Activated T-cell treated with anti-CD3 and anti-CD28 coated beads, Interleukin-2, amount 50 U/mL, for 24 hours (primary cell): ENCODE measurements around the gene TMIGD1.
"Not testable (repeated sequence)": the region's sequence is repeated elsewhere in the genome, so short reads cannot be mapped to it uniquely, and the experiment has no call there.

Experiments
- DNase-seq: peaks from one replicate; pipeline ENCODE4 v3.0.0-alpha.2; 2020
- H3K27ac Mint-ChIP-seq: 2 replicates; pipeline ENCODE4 v1.8.0; 2020; ENCODE audit warnings: mild to moderate bottlenecking, mixed read lengths
- H3K27me3 Mint-ChIP-seq: 2 replicates; pipeline ENCODE4 v1.8.0; 2020; ENCODE audit warnings: mixed read lengths
- H3K36me3 Mint-ChIP-seq: 2 replicates; pipeline ENCODE4 v1.8.0; 2020; ENCODE audit warnings: low read depth, mixed read lengths
- H3K4me1 Mint-ChIP-seq: 2 replicates; pipeline ENCODE4 v1.8.0; 2020; ENCODE audit warnings: low read depth, mixed read lengths
- H3K4me3 Mint-ChIP-seq: 2 replicates; pipeline ENCODE4 v1.8.0; 2020; ENCODE audit warnings: mild to moderate bottlenecking, moderate library complexity, mixed read lengths
- H3K9me3 Mint-ChIP-seq: 2 replicates; pipeline ENCODE4 v1.8.0; 2020; ENCODE audit warnings: mixed read lengths

Gene TMIGD1

DNA sequence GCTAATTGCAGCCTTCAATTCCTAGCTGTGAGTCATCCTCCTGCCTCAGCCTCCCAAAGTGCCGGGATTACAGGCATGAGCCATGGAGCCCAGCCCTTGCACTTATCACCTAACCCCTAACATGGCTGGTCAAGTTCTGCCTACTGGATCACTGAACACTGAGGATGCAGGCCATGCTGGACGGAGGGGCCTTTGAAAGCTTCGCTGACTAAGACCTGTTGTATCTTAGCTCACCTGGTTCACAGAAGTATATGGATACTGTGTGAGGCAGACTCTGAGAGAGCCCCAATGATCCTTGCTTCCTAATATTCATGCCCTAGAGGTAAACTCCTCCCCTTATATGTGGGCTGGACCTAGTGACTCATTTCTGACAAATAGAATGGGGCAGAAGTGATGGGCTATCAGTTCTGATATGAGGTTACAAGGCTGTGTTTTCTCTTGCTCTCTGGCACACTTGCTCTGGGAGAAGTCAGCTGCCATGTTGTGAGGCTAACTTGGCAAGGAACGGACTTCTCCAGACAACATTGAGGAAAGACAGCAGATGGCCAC, 11.7 kb upstream of the TMIGD1 start:
- H3K4me3 Mint-ChIP-seq: peak overlapping the region; percentile 11
- DNase-seq: peak; percentile 42
- H3K27me3 Mint-ChIP-seq: no peaks in the 10 kb centered on the region
- H3K4me1 Mint-ChIP-seq: peaks cover 33% of the 10 kb centered on the region
- H3K36me3 Mint-ChIP-seq: no peaks in the 10 kb centered on the region
- H3K9me3 Mint-ChIP-seq: no peaks in the 10 kb centered on the region
- H3K27ac Mint-ChIP-seq: peak overlapping the region; percentile 85

DNA sequence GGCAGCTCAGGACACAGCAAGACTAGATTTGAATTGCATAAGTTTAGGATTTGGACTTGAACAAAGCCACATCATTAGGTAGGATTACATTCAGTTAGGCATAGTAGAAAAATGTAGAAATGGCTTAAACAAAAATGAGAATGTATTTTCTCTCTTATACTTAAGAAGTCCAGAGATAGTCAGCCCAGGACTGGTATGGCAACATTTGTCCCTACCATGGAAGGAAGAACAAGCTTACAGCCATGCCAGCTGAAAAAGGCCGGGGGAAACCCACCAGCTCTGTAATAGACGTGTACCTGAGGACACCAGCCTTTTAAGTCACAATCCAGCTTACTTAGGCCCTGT, 11.2 kb upstream of the TMIGD1 start:
- H3K27me3 Mint-ChIP-seq: no peaks in the 10 kb centered on the region
- H3K9me3 Mint-ChIP-seq: no peaks in the 10 kb centered on the region
- H3K27ac Mint-ChIP-seq: no peak overlapping the region
- no peak overlapping the region for H3K4me3 Mint-ChIP-seq
- peaks cover 38% of the 10 kb centered on the region for H3K4me1 Mint-ChIP-seq
- DNase-seq: no peak
- H3K36me3 Mint-ChIP-seq: no peaks in the 10 kb centered on the region

DNA sequence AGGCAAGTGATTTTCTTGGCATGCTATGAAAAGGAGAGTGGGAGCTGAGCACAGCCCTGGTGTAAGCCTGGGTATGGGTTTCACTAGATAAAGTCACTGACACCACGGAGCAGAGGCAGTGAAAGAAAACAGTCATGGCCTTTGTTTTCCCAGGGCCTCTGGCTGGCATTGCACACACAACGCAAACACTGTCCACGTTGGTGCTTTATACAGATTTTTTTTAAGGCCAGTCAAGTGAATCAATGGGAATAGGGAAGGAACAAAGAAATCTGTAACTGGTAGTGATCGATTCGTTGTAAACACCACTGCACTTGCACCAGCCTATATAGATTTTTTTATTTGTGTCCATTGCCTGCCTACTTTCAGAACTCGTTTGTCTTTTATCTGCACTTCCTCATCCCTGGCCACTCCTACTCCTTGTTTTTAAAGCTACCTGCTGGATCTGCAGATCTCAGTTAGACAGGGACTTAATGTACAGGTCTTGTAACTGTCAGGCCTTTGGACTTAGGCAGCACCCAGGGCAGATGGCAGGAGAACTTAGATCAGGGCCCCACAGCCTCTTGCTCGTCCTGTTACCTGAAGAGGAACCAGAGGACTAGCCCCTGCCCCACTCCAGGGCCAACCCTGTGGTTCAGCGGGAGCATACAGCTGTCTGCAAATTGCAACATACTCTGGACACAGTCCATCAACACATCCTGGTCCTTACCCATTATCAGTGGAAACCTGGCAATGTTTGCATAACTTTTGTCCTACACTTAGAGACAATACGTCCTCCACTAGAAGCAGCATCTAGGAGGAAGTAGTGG, 10.6 kb upstream of the TMIGD1 start:
- H3K4me1 Mint-ChIP-seq: peaks cover 42% of the 10 kb centered on the region
- H3K4me3 Mint-ChIP-seq: no peak overlapping the region
- no peaks in the 10 kb centered on the region for H3K9me3 Mint-ChIP-seq
- no peak for DNase-seq
- no peak overlapping the region for H3K27ac Mint-ChIP-seq
- no peaks in the 10 kb centered on the region for H3K36me3 Mint-ChIP-seq
- no peaks in the 10 kb centered on the region for H3K27me3 Mint-ChIP-seq

DNA sequence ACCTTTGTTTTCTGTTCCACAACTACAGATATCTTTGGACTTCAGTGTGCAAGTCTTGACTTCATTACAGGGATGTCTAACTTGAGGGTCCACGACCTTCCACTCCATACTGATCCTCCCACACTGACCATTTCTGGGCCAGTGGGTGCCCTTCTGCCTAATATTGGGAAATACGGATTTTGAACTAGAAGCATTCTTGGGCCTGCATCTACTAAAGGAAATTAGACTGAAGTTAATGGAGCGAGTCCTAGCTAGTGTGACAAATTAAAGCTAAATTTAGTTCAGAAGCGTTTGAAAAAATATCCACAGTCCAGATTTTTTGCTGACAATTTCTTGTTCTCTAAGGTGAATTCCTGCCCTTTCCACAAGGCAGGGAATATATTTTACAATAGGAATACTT, 9.9 kb upstream of the TMIGD1 start:
- Mint-ChIP-seq H3K4me1 (peaks cover 42% of the 10 kb centered on the region), H3K27ac (no peak overlapping the region), H3K27me3 (no peaks in the 10 kb centered on the region), H3K36me3 (no peaks in the 10 kb centered on the region), H3K4me3 (no peak overlapping the region), H3K9me3 (no peaks in the 10 kb centered on the region)
- no peak for DNase-seq

DNA sequence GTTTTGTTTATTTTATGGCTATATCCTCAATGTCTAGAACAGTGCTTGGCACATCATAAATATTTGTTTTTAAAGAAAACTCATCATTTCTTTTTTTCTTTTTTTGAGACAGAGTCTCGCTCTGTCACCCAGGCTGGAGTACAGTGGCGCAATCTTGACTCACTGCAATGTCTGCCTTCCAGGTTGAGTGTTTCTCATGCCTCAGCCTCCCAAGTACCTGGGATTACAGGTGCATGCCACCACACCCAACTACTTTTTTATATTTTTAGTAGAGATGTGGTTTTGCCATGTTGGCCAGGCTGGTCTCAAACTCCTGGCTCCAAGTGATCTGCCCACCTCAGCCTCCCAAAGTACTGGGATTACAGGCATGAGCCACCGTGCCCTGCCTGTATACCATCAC, 9.4 kb upstream of the TMIGD1 start:
- peaks cover 42% of the 10 kb centered on the region for H3K4me1 Mint-ChIP-seq
- H3K27ac Mint-ChIP-seq, DNase-seq, H3K36me3 Mint-ChIP-seq, H3K4me3 Mint-ChIP-seq, H3K9me3 Mint-ChIP-seq, H3K27me3 Mint-ChIP-seq: not testable (repeated sequence)

DNA sequence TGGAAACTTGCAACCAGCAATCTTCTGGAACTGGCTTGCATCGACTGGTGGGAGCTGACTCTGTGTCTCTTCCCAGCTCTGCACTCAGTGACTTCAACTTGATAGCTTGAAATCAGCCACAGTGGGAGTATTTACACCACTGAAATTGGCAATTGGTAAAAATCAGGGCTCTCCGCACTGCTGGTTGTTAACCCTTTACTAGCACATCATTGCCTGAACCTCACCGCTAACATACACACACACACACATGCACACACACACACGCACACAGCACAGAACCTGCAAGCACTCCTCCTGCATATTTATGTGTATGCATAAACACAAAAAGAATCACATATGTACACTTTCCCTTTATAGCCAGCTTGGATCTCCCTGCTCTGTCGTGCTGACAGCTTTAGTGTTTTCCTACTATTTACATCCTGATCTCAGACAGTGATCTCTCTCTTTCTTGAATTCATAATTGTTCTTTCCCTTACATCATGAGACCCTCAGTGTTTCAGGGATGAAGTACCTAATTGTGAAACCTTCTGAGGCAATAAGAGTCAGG, 7.9 kb upstream of the TMIGD1 start:
- H3K36me3 Mint-ChIP-seq: no peaks in the 10 kb centered on the region
- H3K27me3 Mint-ChIP-seq: no peaks in the 10 kb centered on the region
- H3K9me3 Mint-ChIP-seq: no peaks in the 10 kb centered on the region
- H3K4me3 Mint-ChIP-seq: no peak overlapping the region
- no peak overlapping the region for H3K27ac Mint-ChIP-seq
- DNase-seq: no peak
- peaks cover 43% of the 10 kb centered on the region for H3K4me1 Mint-ChIP-seq

DNA sequence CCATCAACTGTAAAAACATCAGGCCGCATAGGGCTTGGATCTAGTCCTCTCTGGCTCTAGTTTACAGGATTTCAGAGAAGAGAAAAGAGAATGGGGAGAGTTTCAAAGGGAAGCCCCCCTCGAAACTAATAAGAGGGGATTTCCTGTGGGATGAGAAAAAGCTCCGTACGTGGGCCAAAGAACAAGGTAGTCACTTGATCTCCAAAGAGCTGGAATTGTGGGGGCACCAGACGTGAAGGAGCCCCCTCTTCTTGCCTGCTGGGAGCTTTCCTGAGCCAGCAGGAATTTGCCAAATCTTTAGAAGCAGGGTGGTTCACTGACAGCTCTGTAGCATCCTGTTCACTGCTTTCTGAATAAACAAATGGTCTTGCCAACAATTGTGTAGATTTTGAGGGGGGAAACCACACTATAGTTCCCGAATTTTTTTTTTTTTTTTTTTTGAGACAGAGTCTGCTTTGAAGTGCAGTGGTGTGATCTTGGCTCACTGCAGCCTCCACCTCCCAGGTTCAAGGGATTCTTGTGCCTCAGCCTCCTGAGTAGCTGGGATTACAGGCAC, 7.0 kb upstream of the TMIGD1 start:
- Mint-ChIP-seq H3K4me3 (no peak overlapping the region), H3K27me3 (no peaks in the 10 kb centered on the region), H3K36me3 (no peaks in the 10 kb centered on the region), H3K4me1 (peaks cover 43% of the 10 kb centered on the region), H3K9me3 (no peaks in the 10 kb centered on the region), H3K27ac (peak overlapping the region; percentile 16)
- DNase-seq: no peak

DNA sequence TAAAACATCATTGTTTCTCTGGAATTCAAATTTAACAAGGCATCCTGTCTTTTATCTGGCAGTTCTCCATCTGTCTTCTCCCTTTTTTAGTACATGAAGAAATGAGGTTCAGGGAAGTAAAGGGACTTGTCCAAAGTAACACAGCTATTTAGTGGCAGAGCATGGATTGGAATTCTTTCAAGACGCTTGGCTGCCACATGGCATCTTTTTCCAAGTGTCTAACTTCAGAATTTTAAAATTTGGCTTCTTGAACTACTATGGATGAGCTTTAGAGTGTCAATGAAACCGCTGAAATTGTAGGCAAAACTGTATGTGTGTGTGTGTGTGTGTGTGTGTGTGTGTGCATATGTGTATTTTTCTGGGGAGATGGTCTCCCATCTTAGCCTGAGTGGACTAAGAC, 5.2 kb upstream of the TMIGD1 start:
- no peak overlapping the region for H3K4me3 Mint-ChIP-seq
- H3K9me3 Mint-ChIP-seq: no peaks in the 10 kb centered on the region
- DNase-seq: no peak
- no peaks in the 10 kb centered on the region for H3K27me3 Mint-ChIP-seq
- no peaks in the 10 kb centered on the region for H3K36me3 Mint-ChIP-seq
- no peak overlapping the region for H3K27ac Mint-ChIP-seq
- H3K4me1 Mint-ChIP-seq: peaks cover 30% of the 10 kb centered on the region

DNA sequence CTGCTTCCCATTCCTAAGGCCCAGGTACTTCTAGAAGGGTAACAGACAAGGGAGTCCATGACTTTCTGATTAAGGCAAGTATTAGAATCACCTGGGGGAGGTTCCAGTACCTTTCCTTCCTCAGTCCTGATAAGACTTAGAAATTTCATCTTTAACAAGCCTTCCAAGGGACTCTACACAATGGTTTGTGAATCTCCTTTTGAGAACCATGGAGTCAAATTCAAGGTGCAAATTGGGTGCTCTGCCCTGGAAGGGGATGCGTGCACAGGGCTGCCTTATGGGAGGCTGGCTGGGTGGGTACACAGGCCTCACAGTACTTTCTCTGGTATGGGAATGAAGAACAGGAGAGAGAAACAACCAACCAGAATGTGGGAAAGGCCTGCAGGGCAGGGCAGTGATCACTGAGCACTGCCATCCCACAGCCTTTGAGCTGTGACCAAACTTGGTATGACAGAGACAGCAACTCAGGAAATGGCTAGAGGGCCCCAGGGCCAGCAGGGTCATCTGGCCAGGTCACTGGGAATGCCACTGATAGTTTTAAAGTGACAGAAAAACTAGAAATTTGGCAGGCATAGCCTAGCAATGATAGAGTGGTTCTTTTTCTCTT, 3.6 kb upstream of the TMIGD1 start:
- DNase-seq: no peak
- H3K9me3 Mint-ChIP-seq: no peaks in the 10 kb centered on the region
- no peaks in the 10 kb centered on the region for H3K36me3 Mint-ChIP-seq
- no peak overlapping the region for H3K27ac Mint-ChIP-seq
- H3K4me3 Mint-ChIP-seq: no peak overlapping the region
- no peaks in the 10 kb centered on the region for H3K27me3 Mint-ChIP-seq
- peaks cover 44% of the 10 kb centered on the region for H3K4me1 Mint-ChIP-seq

DNA sequence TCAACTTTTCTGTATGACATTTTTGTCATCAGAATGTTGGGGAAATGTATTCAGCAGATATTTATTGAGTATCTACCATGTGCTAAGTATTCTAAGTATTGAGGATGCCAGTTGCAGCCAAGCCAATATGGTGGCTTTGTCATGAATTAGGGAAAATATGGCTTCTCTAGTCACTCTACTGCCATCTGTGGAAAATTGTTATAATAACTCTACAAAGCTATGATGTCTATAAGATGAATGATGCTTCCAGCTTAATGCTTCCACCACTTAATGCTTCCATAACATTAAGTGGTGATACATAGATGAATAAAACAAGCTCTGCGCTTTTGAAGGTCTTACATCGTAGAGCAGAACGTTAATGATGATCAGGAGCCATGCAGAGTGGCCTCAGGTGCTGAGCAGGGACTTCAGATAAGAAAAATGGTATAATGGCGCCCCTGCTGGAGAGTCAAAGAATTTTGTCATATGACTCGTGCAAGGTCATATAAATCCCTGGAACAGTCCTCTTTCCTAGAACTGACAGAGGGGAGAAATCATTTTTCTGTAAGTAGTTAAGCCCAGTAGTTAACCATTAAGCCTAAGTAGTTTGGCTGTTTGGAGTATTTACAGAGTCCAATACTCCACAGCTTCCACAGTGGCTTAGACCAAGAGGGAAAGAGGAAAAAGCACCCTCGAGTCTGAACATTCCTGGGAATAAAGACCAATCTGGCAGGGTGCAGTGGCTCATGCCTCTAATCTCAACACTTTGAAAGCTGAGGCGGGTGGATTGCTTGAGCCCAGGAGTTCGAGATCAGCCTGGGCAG, 2.7 kb upstream of the TMIGD1 start:
- peaks cover 47% of the 10 kb centered on the region for H3K4me1 Mint-ChIP-seq
- no peak overlapping the region for H3K27ac Mint-ChIP-seq
- no peak overlapping the region for H3K4me3 Mint-ChIP-seq
- no peaks in the 10 kb centered on the region for H3K36me3 Mint-ChIP-seq
- H3K27me3 Mint-ChIP-seq: no peaks in the 10 kb centered on the region
- peak; percentile 44 for DNase-seq
- H3K9me3 Mint-ChIP-seq: no peaks in the 10 kb centered on the region

DNA sequence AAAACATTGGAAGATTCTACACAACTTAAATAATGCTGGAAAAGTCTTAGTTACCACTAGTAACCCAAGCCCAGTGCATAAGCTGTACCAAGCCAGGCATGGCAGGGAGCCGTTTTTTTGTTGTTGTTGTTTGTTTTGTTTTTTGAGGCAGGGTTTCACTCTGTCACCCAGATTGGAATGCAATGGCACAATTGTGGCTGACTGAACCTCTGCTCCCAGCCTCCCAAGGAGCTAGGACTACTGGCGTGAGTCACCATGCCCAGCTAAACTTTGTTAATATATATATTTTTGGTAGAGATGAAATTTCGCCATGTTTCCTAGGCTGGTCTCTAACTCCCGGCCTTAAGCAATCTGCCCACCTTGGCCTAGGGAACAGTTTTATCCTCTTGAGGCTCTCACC, 564 bp upstream of the TMIGD1 start:
- no peak overlapping the region for H3K4me3 Mint-ChIP-seq
- no peaks in the 10 kb centered on the region for H3K27me3 Mint-ChIP-seq
- no peaks in the 10 kb centered on the region for H3K36me3 Mint-ChIP-seq
- no peaks in the 10 kb centered on the region for H3K9me3 Mint-ChIP-seq
- no peak for DNase-seq
- H3K4me1 Mint-ChIP-seq: peaks cover 49% of the 10 kb centered on the region
- no peak overlapping the region for H3K27ac Mint-ChIP-seq

DNA sequence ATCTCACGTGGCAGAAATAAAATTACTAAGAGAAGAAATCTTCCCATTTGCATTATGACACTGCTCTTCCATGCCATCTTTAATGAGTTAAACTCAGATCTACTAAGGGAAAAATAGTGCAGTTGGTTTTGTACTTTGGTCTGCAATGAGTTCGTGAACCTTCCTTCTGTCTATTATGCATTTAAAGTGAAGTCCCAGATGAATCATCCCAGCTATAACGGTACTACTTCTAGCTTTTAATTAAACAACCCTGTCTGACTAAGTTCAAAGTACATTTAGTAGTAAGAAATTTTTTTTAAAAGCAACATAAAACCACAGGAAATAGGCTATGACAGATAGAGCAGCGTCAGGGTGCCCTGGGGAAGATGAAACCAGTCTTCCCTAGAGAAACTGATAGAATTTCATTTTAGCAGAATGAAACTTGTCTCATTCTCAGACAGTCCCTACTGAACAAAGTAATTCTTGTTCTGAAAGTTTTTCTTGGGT, 1.8 kb downstream of the TMIGD1 start:
- Mint-ChIP-seq H3K9me3 (no peaks in the 10 kb centered on the region), H3K4me1 (peaks cover 54% of the 10 kb centered on the region), H3K27ac (peak overlapping the region; percentile 97), H3K4me3 (peak overlapping the region; percentile 18), H3K27me3 (no peaks in the 10 kb centered on the region), H3K36me3 (no peaks in the 10 kb centered on the region)
- no peak for DNase-seq

DNA sequence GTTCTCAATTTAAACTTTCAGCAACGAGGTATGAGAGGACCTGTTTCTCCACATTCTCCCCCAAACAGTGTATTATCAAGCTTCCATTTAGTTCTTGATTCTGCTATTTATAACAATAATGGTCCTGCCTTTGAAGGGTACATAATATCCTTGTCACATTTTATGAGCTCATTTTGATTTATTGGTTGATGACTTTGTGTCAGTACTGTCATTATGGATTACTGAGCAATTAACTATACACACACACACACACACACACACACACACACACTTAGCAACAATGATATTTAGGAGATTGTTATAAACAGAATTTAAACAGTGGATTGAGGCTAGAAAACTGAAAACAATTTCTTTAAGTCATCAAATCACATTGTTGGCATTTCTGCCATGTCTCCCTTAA, 7.0 kb downstream of the TMIGD1 start:
- H3K36me3 Mint-ChIP-seq: no peaks in the 10 kb centered on the region
- no peak overlapping the region for H3K27ac Mint-ChIP-seq
- H3K27me3 Mint-ChIP-seq: no peaks in the 10 kb centered on the region
- no peak overlapping the region for H3K4me3 Mint-ChIP-seq
- no peaks in the 10 kb centered on the region for H3K9me3 Mint-ChIP-seq
- no peak for DNase-seq
- peaks cover 52% of the 10 kb centered on the region for H3K4me1 Mint-ChIP-seq

DNA sequence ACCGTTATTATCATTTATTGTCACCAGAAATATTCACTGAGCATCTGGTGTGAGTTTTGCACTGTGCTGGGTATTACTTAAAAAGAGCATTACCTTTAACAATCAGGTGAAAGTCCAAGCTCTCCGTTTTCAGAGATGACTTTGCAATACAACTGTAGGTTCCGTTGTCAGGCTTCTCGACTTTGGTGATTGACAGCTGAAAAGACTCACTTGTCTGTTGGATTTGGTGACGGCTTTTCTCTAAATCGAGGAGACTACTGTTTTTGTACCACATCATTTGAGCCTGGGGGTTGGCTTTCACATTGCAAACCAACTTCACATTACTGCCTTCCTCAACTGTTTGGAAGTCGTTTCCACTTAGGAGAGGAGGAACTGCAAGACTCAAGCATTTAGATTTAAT, 9.1 kb downstream of the TMIGD1 start:
- no peaks in the 10 kb centered on the region for H3K36me3 Mint-ChIP-seq
- H3K9me3 Mint-ChIP-seq: no peaks in the 10 kb centered on the region
- H3K4me1 Mint-ChIP-seq: peaks cover 34% of the 10 kb centered on the region
- no peak overlapping the region for H3K27ac Mint-ChIP-seq
- H3K4me3 Mint-ChIP-seq: no peak overlapping the region
- no peak for DNase-seq
- no peaks in the 10 kb centered on the region for H3K27me3 Mint-ChIP-seq
